Measurements from ENCODE around the gene FIBP. TPM values are rescaled to one million over a fixed set of nuclear protein-coding genes. Genes with fewer than 3 reads are reported as not detected.
A peak's percentile ranks its signal among the peaks of the same experiment; 100 is the strongest.

The FIBP gene
- total RNA-seq, 1 experiment from 2014 or later, result 221 TPM

GRCh38 chr11:65851811-65852507 lies 36.3 kb downstream of the FIBP start:
- TF ChIP-seq EZH2phosphoT487 (IDR thresholded peaks at IDR 0.05; ENCODE audit: borderline replicate concordance, low read length), result no peak
- TF ChIP-seq EZH2 (IDR thresholded peaks at IDR 0.05; ENCODE audit: low read length, unreplicated experiment), result no peak
- TF ChIP-seq, protein P1, sequence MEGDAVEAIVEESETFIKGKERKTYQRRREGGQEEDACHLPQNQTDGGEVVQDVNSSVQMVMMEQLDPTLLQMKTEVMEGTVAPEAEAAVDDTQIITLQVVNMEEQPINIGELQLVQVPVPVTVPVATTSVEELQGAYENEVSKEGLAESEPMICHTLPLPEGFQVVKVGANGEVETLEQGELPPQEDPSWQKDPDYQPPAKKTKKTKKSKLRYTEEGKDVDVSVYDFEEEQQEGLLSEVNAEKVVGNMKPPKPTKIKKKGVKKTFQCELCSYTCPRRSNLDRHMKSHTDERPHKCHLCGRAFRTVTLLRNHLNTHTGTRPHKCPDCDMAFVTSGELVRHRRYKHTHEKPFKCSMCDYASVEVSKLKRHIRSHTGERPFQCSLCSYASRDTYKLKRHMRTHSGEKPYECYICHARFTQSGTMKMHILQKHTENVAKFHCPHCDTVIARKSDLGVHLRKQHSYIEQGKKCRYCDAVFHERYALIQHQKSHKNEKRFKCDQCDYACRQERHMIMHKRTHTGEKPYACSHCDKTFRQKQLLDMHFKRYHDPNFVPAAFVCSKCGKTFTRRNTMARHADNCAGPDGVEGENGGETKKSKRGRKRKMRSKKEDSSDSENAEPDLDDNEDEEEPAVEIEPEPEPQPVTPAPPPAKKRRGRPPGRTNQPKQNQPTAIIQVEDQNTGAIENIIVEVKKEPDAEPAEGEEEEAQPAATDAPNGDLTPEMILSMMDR (conservative IDR thresholded peaks at IDR 0.05; ENCODE audit: low read depth, low read length), result no peak
- Histone ChIP-seq H3K27me3 (ENCODE audit: low read length) (no peaks in the 10 kb centered on the region), H4K20me1 (ENCODE audit: low read length) (peaks cover 43% of the 10 kb centered on the region), H3K4me3 (ENCODE audit: low read length) (no peak overlapping the region), H3K9me3 (ENCODE audit: low read length) (no peaks in the 10 kb centered on the region), H2AFZ (ENCODE audit: low read length) (no peak overlapping the region), H3K9ac (ENCODE audit: low read length) (no peak overlapping the region), H3K36me3 (ENCODE audit: low read depth, low read length) (peaks cover 56% of the 10 kb centered on the region), H3K79me2 (ENCODE audit: low read length) (peaks cover 32% of the 10 kb centered on the region), H3K9me2 (replicated peaks; ENCODE audit: low read length) (no peaks in the 10 kb centered on the region), H3K4me1 (ENCODE audit: insufficient read depth, low read length) (peaks cover 24% of the 10 kb centered on the region), H3K27ac (ENCODE audit: low read length) (no peak overlapping the region), H3K4me2 (ENCODE audit: low read length) (no peak overlapping the region), H3F3A (ENCODE audit: low read length, unreplicated experiment) (no peaks in the 10 kb centered on the region)
- DNase-seq (no peak), ATAC-seq (peak; percentile 2; the same call in 1 of the 2 replicates)
- intact Hi-C loops (cut with micrococcal nuclease), result no loop called here
- no TSS peak for BruUV-seq (replicated peaks)
- POLR2A ChIA-PET (ENCODE audit: unreplicated experiment), result no interaction called here
- CTCF ChIA-PET, result interaction anchor here (0.6 to 1.3 kb wide), 3 partner anchors 8 to 36 kb away, joined by 3 to 6 read pairs (median 6); partner anchors contain the start of gene FIBP

DNA sequence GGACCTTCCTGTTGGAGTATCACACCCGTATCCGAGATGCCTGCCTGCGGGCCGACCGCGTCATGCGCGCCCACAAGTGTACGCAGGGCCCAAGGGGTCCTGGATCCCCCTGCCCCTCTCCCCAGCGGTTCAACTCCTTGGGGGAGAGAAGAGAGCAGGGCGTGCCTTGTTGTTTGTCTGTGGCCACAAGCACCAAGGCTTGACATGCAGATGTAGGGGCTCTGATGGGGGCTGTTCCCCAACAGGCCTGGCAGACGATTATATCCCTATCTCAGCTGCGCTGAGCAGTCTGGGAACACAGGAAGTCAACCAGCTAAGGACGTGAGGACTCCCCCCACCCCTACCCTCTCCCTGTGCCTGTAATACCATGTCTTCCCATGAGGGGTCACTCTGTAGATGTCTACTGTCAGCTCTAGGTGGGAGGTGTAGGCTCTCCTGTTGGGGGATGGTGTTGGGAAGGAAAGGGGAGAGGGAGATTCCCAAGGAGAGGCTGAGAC lies 37.1 kb downstream of the FIBP start:
- H3K27ac ChIP-seq (ENCODE audit: low read length), result no peak overlapping the region
- H4K20me1 ChIP-seq (ENCODE audit: low read length), result peaks cover 35% of the 10 kb centered on the region
- POLR2A ChIA-PET (ENCODE audit: unreplicated experiment), result interaction anchor here (0.5 kb wide), 1 partner anchor 301 kb away, joined by 4 read pairs; no protein-coding TSS in a partner anchor
- TF ChIP-seq, protein P1 (conservative IDR thresholded peaks at IDR 0.05; ENCODE audit: low read depth, low read length), result peak; percentile 87
- TF ChIP-seq EZH2phosphoT487 (IDR thresholded peaks at IDR 0.05; ENCODE audit: borderline replicate concordance, low read length), result no peak
- H3K9ac ChIP-seq (ENCODE audit: low read length), result no peak overlapping the region
- intact Hi-C loops (cut with micrococcal nuclease), result no loop called here
- H3K4me2 ChIP-seq (ENCODE audit: low read length), result no peak overlapping the region
- no peaks in the 10 kb centered on the region for H3F3A ChIP-seq (ENCODE audit: low read length, unreplicated experiment)
- H3K4me1 ChIP-seq (ENCODE audit: insufficient read depth, low read length), result peaks cover 18% of the 10 kb centered on the region
- no peaks in the 10 kb centered on the region for H3K27me3 ChIP-seq (ENCODE audit: low read length)
- peak; percentile 69 for DNase-seq
- no peak overlapping the region for H3K4me3 ChIP-seq (ENCODE audit: low read length)
- peak; percentile 42 for ATAC-seq
- no TSS peak for BruUV-seq (replicated peaks)
- no peaks in the 10 kb centered on the region for H3K9me2 ChIP-seq (replicated peaks; ENCODE audit: low read length)
- CTCF ChIA-PET, result interaction anchor here (0.6 to 1.3 kb wide), 3 partner anchors 9 to 179 kb away, joined by 4 to 6 read pairs (median 6); no protein-coding TSS in a partner anchor
- H2AFZ ChIP-seq (ENCODE audit: low read length), result no peak overlapping the region
- H3K36me3 ChIP-seq (ENCODE audit: low read depth, low read length), result peaks cover 49% of the 10 kb centered on the region
- H3K79me2 ChIP-seq (ENCODE audit: low read length), result peaks cover 24% of the 10 kb centered on the region
- H3K9me3 ChIP-seq (ENCODE audit: low read length), result no peaks in the 10 kb centered on the region
